ENCODE results near the gene PDCD7.

Gene PDCD7

DNA sequence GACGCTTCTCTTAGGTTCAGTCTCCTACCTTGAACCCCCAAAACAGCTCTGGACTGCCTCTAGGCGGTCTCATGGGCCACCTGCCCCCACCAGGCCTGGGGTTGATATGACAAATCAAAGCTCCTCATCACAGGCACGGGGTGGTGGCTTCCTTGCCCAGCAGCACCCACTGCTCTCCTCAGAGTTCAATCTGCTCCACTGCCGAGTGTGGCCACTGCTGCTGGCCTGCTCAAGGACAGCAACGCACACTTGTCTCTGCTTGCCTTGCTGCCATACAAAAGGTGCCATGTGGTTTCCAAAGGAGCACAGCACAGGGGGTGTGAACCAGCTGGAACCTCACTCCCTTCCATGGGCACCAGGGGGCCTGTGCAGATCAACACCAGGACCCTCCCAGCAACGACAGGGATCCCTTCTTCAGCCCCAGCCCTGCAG, 46.9 kb downstream of the PDCD7 start:
- H3K4me2 ChIP-seq (ENCODE audit: low read length): no peak overlapping the region
- no peak overlapping the region for H2AFZ ChIP-seq (ENCODE audit: low read length)
- no peaks in the 10 kb centered on the region for H3K79me2 ChIP-seq (ENCODE audit: insufficient read depth, low read length)
- H3K4me3 ChIP-seq (ENCODE audit: low read depth, low read length, poor library complexity, severe bottlenecking): no peak overlapping the region
- no peaks in the 10 kb centered on the region for H4K20me1 ChIP-seq (ENCODE audit: insufficient read depth, low read length)
- no peaks in the 10 kb centered on the region for H3K27me3 ChIP-seq (ENCODE audit: insufficient read depth, low read length)
- no peaks in the 10 kb centered on the region for H3K4me1 ChIP-seq (ENCODE audit: insufficient read depth, low read length, severe bottlenecking)
- no peak overlapping the region for H3K9ac ChIP-seq (ENCODE audit: low read length)
- H3K27ac ChIP-seq (ENCODE audit: low read depth, low read length, poor library complexity, severe bottlenecking): no peak overlapping the region
- TF ChIP-seq, protein P1, sequence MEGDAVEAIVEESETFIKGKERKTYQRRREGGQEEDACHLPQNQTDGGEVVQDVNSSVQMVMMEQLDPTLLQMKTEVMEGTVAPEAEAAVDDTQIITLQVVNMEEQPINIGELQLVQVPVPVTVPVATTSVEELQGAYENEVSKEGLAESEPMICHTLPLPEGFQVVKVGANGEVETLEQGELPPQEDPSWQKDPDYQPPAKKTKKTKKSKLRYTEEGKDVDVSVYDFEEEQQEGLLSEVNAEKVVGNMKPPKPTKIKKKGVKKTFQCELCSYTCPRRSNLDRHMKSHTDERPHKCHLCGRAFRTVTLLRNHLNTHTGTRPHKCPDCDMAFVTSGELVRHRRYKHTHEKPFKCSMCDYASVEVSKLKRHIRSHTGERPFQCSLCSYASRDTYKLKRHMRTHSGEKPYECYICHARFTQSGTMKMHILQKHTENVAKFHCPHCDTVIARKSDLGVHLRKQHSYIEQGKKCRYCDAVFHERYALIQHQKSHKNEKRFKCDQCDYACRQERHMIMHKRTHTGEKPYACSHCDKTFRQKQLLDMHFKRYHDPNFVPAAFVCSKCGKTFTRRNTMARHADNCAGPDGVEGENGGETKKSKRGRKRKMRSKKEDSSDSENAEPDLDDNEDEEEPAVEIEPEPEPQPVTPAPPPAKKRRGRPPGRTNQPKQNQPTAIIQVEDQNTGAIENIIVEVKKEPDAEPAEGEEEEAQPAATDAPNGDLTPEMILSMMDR (IDR thresholded peaks at IDR 0.05; ENCODE audit: low read length): no peak
- TF ChIP-seq EZH2 (IDR thresholded peaks at IDR 0.05; ENCODE audit: borderline replicate concordance, low read length): no peak
- no peaks in the 10 kb centered on the region for H3F3A ChIP-seq (ENCODE audit: insufficient read depth, low read length)
- H3K9me2 ChIP-seq (ENCODE audit: low read depth, low read length): no peaks in the 10 kb centered on the region
- H3K9me3 ChIP-seq (ENCODE audit: low read length): no peaks in the 10 kb centered on the region
- H3K36me3 ChIP-seq (ENCODE audit: insufficient read depth, low read length): no peaks in the 10 kb centered on the region

DNA sequence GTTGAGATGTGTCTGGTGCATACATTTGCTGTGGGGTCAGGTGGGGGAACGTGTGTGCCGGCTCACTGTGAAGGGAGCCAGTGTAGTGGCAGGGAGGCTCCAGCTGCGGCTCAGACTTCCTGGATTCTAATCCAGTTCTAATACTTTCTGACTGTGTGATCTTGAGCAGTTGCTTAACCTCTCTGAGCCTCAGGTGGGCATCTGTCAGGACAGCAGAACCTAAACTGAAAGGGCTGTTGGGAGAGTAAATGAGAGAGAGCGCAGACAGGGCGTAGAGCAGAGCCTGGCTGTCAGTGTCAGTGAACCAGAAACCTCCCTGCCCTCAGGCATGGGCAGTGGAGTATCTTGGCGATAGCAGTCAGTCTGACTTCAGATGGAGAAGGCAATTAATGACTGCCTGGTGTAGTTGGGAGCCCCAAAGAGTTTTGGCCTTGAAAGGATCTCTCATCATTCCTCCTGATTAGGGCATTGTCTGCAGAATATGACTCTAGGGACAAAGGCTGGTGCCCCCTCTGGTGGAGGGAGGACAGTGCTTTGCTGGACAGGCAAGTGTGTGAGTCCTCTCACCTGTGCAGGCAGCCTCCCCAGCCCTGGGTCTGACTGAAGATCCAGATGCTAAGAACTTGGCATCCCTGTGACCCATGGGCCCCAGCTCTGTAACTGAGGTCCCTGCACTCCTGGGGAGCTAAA, 47.5 kb downstream of the PDCD7 start:
- no peaks in the 10 kb centered on the region for H4K20me1 ChIP-seq (ENCODE audit: insufficient read depth, low read length)
- H3K27ac ChIP-seq (ENCODE audit: low read depth, low read length, poor library complexity, severe bottlenecking): no peak overlapping the region
- H3K9ac ChIP-seq (ENCODE audit: low read length): no peak overlapping the region
- no peaks in the 10 kb centered on the region for H3K9me2 ChIP-seq (ENCODE audit: low read depth, low read length)
- no peaks in the 10 kb centered on the region for H3K79me2 ChIP-seq (ENCODE audit: insufficient read depth, low read length)
- H3K9me3 ChIP-seq (ENCODE audit: low read length): no peaks in the 10 kb centered on the region
- H2AFZ ChIP-seq (ENCODE audit: low read length): no peak overlapping the region
- H3K4me3 ChIP-seq (ENCODE audit: low read depth, low read length, poor library complexity, severe bottlenecking): no peak overlapping the region
- no peaks in the 10 kb centered on the region for H3K4me1 ChIP-seq (ENCODE audit: insufficient read depth, low read length, severe bottlenecking)
- H3F3A ChIP-seq (ENCODE audit: insufficient read depth, low read length): no peaks in the 10 kb centered on the region
- H3K36me3 ChIP-seq (ENCODE audit: insufficient read depth, low read length): no peaks in the 10 kb centered on the region
- no peaks in the 10 kb centered on the region for H3K27me3 ChIP-seq (ENCODE audit: insufficient read depth, low read length)
- TF ChIP-seq, protein P1 (IDR thresholded peaks at IDR 0.05; ENCODE audit: low read length): no peak; the same call in 1 of the 2 replicates
- no peak for TF ChIP-seq EZH2 (IDR thresholded peaks at IDR 0.05; ENCODE audit: borderline replicate concordance, low read length)
- no peak overlapping the region for H3K4me2 ChIP-seq (ENCODE audit: low read length)

DNA sequence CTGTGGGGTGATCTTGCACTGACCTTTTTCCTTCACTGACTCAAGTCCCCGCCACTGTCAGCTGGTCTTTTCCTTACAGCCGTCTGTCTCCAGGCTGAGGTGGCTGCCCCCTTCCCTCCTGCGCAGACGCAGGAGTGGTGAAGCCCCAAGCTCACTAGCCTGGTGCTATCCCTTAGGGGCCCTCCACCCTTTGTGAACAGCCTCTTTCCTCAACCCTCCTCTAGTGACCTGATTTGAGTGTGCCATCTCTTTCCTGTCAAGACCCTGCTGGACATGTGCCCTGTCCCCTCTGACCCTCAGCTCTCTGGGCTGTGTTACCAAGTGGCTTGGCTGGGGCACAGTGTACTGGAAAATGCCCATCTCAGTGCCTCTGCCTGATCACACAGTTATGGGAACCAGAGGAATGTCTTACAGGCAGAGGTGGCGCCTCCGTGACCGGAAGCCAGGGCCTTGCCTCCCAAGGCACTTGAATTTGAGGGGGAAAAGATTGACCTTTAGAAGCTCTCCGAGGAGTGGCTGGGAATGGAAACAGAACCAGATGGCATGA, 48.3 kb downstream of the PDCD7 start:
- H3K9me2 ChIP-seq (ENCODE audit: low read depth, low read length): no peaks in the 10 kb centered on the region
- H3K4me2 ChIP-seq (ENCODE audit: low read length): no peak overlapping the region
- no peak overlapping the region for H3K4me3 ChIP-seq (ENCODE audit: low read depth, low read length, poor library complexity, severe bottlenecking)
- no peaks in the 10 kb centered on the region for H4K20me1 ChIP-seq (ENCODE audit: insufficient read depth, low read length)
- no peak overlapping the region for H3K9ac ChIP-seq (ENCODE audit: low read length)
- H3K4me1 ChIP-seq (ENCODE audit: insufficient read depth, low read length, severe bottlenecking): no peaks in the 10 kb centered on the region
- H2AFZ ChIP-seq (ENCODE audit: low read length): no peak overlapping the region
- no peaks in the 10 kb centered on the region for H3K27me3 ChIP-seq (ENCODE audit: insufficient read depth, low read length)
- H3K79me2 ChIP-seq (ENCODE audit: insufficient read depth, low read length): no peaks in the 10 kb centered on the region
- no peaks in the 10 kb centered on the region for H3K9me3 ChIP-seq (ENCODE audit: low read length)
- TF ChIP-seq EZH2 (IDR thresholded peaks at IDR 0.05; ENCODE audit: borderline replicate concordance, low read length): no peak
- TF ChIP-seq, protein P1 (IDR thresholded peaks at IDR 0.05; ENCODE audit: low read length): no peak
- no peaks in the 10 kb centered on the region for H3F3A ChIP-seq (ENCODE audit: insufficient read depth, low read length)
- no peak overlapping the region for H3K27ac ChIP-seq (ENCODE audit: low read depth, low read length, poor library complexity, severe bottlenecking)
- no peaks in the 10 kb centered on the region for H3K36me3 ChIP-seq (ENCODE audit: insufficient read depth, low read length)
